ENCODE results near the gene SLC4A2.
A peak's percentile ranks its signal among the peaks of the same experiment; 100 is the strongest.

SLC4A2 gene

DNA sequence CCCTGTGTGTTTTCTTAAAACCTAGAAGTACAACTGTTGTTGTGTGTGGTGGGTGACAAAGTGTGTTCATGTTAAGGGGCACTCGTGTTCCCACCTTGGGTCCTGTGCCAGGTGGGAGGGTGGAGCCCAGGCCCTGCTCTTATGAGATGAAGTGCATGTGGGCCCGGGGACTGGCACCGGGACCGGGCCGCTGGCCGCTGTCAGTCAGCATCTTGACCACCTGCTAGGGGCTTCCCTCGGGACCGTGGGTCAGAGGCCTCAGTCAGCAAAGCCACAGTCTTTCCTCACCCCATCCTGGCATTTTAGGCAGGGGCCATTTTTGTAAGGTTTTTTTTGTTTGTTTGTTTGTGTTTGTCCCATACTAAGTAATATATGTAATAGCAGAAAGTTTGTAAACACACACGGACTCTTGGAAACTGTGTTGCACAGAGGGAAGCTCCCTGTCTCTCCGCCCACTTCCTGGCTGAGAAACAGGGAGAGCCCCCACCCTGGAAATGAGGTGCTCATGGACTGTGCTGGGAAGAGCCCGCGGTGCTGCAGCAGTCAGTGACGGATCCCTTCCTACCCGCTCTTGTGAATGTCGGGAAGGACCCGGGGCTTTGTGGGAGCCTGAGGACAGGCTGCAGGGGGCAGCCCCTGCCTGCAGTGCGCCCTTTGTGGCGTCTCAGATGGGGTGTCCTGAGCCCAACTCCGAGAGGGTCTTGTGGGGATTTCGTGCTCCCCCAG is 40.3 kb downstream of the SLC4A2 start:
- Histone ChIP-seq H3K4me3 (ENCODE audit: low read length) (no peak overlapping the region), H3K36me3 (ENCODE audit: control insufficient read depth, insufficient read depth, low read length) (no peaks in the 10 kb centered on the region), H3K27me3 (ENCODE audit: control insufficient read depth, insufficient read depth, low read length) (no peaks in the 10 kb centered on the region), H3K4me1 (ENCODE audit: control insufficient read depth, insufficient read depth, low read length) (peaks cover 3% of the 10 kb centered on the region), H3K9ac (ENCODE audit: low read length) (no peak overlapping the region), H3K9me3 (ENCODE audit: control insufficient read depth, low read length) (no peaks in the 10 kb centered on the region)

DNA sequence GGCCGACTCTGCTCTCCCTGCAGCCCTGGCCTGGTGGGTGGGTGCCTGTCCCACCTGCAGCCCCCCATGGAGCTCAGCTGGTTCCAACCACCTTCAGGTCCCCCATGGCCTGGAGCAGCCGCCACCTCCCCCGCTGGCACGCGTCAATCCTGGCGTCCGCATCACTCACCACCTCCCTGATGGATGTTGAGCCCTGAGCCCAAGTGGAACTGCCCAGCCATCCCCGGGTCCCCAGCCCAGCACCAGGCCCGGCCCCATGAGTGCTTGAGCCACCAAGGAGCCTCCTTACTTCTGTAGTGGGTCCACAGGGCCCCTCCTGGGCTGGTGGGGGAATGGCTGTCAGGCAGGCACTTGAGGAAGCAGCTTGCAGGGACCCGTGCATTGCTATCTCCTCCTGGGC is 41.5 kb downstream of the SLC4A2 start:
- Histone ChIP-seq H3K9me3 (ENCODE audit: control insufficient read depth, low read length) (no peaks in the 10 kb centered on the region), H3K4me3 (ENCODE audit: low read length) (no peak overlapping the region), H3K27me3 (ENCODE audit: control insufficient read depth, insufficient read depth, low read length) (no peaks in the 10 kb centered on the region), H3K4me1 (ENCODE audit: control insufficient read depth, insufficient read depth, low read length) (no peaks in the 10 kb centered on the region), H3K36me3 (ENCODE audit: control insufficient read depth, insufficient read depth, low read length) (no peaks in the 10 kb centered on the region), H3K9ac (ENCODE audit: low read length) (no peak overlapping the region)

DNA sequence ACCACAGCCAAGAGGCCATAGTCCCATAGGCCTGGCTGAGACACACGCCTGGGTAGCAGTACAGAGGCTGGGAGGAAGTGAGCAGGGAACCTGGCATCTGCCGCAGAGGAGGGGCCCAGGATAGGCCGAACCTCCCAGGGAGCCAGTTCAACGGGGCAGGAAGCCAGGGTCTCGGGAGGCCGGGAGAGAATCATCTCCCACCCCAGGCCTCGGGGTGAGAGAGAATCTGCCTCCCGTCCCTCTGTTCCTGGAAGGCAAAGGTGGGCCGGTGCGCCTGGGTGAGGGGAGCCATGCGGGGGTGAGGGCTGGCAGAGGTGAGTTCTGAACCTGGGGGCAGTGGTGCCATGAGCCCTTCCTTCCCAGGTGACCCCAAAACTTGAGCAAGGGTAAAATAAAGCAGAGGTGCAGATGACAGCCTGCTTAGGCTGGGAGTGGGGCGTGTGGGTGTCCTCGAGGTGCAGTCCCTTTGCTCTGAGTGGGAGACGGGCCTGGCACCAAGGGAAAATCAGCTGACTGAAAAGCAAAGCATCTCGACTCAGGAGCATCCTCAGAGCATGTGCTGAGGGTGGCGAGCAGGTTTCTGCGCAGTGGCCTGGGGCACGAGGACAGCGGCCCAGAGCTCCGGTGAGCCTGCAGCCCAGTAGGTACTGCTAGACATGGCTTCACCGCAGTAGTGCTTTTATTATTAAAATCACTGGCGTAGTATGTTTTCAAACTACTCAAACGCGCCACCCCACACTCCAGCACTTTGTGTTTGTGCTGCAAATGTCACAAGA is 42.4 kb downstream of the SLC4A2 start:
- Histone ChIP-seq H3K9ac (ENCODE audit: low read length) (no peak overlapping the region), H3K4me1 (ENCODE audit: control insufficient read depth, insufficient read depth, low read length) (no peaks in the 10 kb centered on the region), H3K27me3 (ENCODE audit: control insufficient read depth, insufficient read depth, low read length) (no peaks in the 10 kb centered on the region), H3K9me3 (ENCODE audit: control insufficient read depth, low read length) (no peaks in the 10 kb centered on the region), H3K4me3 (ENCODE audit: low read length) (no peak overlapping the region), H3K36me3 (ENCODE audit: control insufficient read depth, insufficient read depth, low read length) (no peaks in the 10 kb centered on the region)

DNA sequence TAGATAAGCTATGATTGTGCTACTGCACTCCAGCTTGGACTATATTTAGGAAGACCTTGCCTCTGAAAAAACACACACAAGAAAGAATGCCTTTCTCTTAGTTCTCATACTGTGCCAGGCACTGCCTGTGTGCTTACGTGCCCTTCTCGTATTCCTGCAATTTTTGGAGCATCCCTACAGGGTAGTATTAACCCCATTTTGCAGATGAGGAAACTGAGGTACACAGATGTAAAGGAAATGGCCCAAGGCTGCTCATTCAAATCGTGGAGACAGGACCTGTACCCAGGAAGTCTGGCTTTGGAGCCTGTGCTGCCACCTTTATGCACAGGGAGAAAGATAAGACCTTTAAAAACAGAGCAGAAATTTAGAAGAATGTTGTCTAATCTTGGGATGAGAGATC is 43.6 kb downstream of the SLC4A2 start:
- Histone ChIP-seq H3K27me3 (ENCODE audit: control insufficient read depth, insufficient read depth, low read length) (no peaks in the 10 kb centered on the region), H3K9me3 (ENCODE audit: control insufficient read depth, low read length) (no peaks in the 10 kb centered on the region), H3K36me3 (ENCODE audit: control insufficient read depth, insufficient read depth, low read length) (no peaks in the 10 kb centered on the region), H3K4me3 (ENCODE audit: low read length) (no peak overlapping the region), H3K4me1 (ENCODE audit: control insufficient read depth, insufficient read depth, low read length) (no peaks in the 10 kb centered on the region), H3K9ac (ENCODE audit: low read length) (no peak overlapping the region)

DNA sequence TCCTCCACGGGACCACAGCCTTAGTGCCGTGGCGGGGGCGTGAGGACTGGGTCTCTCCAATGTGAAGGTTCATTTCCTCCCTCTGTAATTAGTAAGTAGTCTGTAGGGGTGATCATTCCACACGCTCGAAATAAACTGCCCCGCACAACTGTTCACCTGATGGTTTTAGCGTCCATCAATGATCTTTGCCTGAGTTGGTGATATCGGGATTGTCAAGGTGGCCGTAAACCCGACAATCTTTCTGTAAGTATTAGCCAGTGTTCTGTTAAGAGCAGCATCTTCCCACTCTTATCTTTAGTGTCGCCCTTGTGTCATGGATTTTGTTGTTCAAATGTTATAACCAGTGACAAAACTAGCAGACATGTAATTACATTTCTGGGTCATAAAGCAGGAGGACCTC is 44.6 kb downstream of the SLC4A2 start:
- Histone ChIP-seq H3K9ac (ENCODE audit: low read length) (no peak overlapping the region), H3K27me3 (ENCODE audit: control insufficient read depth, insufficient read depth, low read length) (no peaks in the 10 kb centered on the region), H3K4me1 (ENCODE audit: control insufficient read depth, insufficient read depth, low read length) (no peaks in the 10 kb centered on the region), H3K4me3 (ENCODE audit: low read length) (no peak overlapping the region), H3K36me3 (ENCODE audit: control insufficient read depth, insufficient read depth, low read length) (no peaks in the 10 kb centered on the region), H3K9me3 (ENCODE audit: control insufficient read depth, low read length) (no peaks in the 10 kb centered on the region)

DNA sequence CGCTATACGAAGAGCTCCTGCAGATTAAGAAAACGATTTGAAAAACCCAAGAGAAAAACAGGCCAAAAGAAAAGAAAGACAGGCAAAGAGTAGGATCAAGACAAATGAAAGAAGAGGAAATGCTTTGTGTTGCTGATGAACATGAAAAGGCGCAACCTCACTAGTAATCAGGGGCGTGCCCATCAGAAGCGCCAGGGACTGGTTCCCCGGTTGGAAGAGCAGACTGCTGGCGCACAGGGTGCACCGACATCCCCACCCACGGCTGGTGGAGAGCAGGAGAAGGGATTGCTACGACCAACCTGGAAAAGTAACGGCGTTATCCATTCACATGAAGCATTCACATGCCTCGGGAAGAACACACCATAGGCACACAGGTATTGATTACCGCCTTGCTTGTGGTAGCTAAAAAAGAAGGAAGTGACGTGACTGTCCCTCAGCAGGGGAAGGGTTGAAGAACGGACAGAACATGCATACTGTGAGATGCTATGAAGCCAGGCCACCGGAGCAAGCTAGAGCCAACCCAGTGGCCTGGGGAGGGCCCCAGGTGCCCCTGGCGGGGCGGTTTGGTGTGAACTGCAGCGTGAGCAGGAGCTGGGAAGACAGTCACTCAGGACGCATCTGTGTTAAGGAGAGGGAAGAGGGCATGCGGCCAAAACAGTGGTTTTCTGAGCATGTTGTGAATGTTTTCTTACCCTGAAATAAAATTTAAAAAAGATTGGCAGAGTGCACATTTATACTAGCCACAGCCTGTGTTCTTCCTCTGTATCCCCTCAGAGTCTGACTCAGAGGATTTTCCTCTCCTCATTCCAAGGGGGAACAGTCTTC is 45.2 kb downstream of the SLC4A2 start:
- H3K9ac ChIP-seq (ENCODE audit: low read length) = no peak overlapping the region
- no peaks in the 10 kb centered on the region for H3K4me1 ChIP-seq (ENCODE audit: control insufficient read depth, insufficient read depth, low read length)
- no peak overlapping the region for H3K4me3 ChIP-seq (ENCODE audit: low read length)
- no peaks in the 10 kb centered on the region for H3K36me3 ChIP-seq (ENCODE audit: control insufficient read depth, insufficient read depth, low read length)
- H3K27me3 ChIP-seq (ENCODE audit: control insufficient read depth, insufficient read depth, low read length) = no peaks in the 10 kb centered on the region
- H3K9me3 ChIP-seq (ENCODE audit: control insufficient read depth, low read length) = no peaks in the 10 kb centered on the region

DNA sequence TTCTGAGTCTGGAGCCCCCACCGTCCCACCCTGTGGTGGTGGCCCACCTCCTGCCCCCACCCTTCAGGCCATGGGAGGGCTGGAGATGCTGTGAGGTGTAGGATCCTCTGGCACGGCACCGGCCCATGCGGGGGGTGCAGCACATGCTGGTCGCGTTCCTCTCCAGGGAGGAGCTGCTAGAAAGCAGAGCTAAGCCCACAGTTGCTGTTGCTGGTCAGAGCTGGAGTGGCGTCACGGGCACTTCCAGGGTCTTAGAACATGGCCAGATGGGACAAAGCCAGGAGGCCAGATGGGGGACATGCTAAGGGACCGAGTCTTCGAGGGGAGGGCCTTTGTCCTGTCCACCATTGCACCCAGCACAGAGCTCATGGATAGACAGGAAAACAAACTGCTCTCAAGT is 48.5 kb downstream of the SLC4A2 start:
- Histone ChIP-seq H3K36me3 (ENCODE audit: control insufficient read depth, insufficient read depth, low read length) (no peaks in the 10 kb centered on the region), H3K27me3 (ENCODE audit: control insufficient read depth, insufficient read depth, low read length) (no peaks in the 10 kb centered on the region), H3K9ac (ENCODE audit: low read length) (no peak overlapping the region), H3K4me3 (ENCODE audit: low read length) (no peak overlapping the region), H3K4me1 (ENCODE audit: control insufficient read depth, insufficient read depth, low read length) (peaks cover 18% of the 10 kb centered on the region), H3K9me3 (ENCODE audit: control insufficient read depth, low read length) (no peaks in the 10 kb centered on the region)

DNA sequence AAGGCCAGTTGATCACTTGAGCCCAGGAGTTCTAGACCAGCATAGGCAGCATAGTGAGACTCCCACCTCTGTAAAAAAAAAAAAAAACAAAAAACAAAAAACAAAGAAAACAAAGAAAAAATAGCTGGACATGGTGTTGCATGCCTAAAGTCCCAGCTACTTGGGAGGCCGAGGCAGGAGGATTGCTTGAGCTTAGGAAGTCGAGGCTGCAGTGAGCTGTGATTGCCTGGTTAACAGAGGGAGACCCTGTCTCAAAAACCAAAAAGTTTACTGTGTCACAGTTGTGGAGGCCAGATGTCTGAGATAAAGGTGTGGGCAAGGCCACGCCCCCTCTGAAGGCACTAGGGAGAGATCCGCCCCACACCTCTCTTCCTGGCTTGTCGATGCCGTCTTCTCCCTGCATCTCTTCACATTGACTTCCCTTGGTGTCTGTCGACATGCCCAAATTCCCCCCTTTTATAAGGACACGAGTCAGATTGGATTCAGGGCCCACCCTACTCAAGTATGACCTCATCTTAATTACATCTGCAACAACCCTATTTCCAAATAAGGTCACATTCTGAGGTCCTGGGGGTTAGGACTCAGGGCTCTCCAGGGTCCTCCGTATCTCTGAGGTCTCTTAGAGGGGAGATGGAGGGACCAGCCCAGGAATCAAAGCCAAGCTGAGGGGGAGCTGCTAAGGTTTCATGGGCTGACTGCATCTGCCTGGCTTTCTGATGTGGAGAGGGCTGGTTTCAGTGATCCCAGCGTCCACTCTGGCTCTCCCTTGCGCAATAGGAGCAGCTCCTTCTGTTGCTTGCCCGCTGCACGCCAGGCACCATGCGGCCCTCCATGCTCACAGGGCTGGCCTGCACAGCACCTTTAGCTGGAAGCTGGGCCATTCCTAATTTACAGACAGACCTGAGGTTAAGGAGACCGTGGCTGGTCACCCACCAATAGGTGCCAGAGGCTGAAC is 50.0 kb downstream of the SLC4A2 start:
- no peak overlapping the region for H3K4me3 ChIP-seq (ENCODE audit: low read length)
- no peaks in the 10 kb centered on the region for H3K27me3 ChIP-seq (ENCODE audit: control insufficient read depth, insufficient read depth, low read length)
- no peaks in the 10 kb centered on the region for H3K9me3 ChIP-seq (ENCODE audit: control insufficient read depth, low read length)
- H3K36me3 ChIP-seq (ENCODE audit: control insufficient read depth, insufficient read depth, low read length) = no peaks in the 10 kb centered on the region
- H3K4me1 ChIP-seq (ENCODE audit: control insufficient read depth, insufficient read depth, low read length) = peaks cover 30% of the 10 kb centered on the region
- H3K9ac ChIP-seq (ENCODE audit: low read length) = no peak overlapping the region

DNA sequence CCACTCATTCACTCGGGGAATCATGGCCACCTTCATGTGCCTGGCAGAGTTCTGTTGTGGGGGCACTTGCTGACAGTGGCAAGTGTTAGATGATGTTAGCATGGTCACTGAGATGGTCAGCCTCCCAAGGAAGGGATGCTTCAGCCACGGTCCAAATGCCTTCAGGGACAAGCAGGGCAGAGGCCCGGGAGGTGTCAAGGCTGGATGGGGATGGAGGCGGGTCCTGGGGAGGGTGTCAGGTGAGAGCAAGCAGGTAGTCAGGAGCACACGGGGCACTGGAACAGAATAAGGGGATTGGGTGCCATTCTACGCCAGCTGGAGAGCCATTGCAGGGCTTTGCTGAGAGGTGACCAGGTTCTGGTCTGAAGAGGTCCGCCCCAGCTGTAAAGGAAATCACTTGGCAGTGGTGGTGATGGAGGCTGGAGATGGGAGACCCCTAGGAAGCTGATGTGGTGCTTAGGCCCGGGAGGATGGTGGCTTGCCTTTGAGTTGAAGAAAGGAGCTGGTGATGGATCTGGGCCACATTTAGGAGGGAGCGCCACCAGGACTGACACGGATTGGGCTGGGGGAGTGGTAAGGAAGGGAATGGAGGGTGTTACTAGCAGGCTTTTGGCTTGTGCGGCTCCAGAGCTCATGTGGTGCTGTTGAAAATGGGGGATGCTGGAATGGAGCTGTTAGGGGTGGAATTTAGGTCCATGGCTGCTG is 51.0 kb downstream of the SLC4A2 start:
- H3K4me1 ChIP-seq (ENCODE audit: control insufficient read depth, insufficient read depth, low read length) = peaks cover 31% of the 10 kb centered on the region
- no peaks in the 10 kb centered on the region for H3K9me3 ChIP-seq (ENCODE audit: control insufficient read depth, low read length)
- no peaks in the 10 kb centered on the region for H3K36me3 ChIP-seq (ENCODE audit: control insufficient read depth, insufficient read depth, low read length)
- no peak overlapping the region for H3K9ac ChIP-seq (ENCODE audit: low read length)
- H3K27me3 ChIP-seq (ENCODE audit: control insufficient read depth, insufficient read depth, low read length) = no peaks in the 10 kb centered on the region
- no peak overlapping the region for H3K4me3 ChIP-seq (ENCODE audit: low read length)

DNA sequence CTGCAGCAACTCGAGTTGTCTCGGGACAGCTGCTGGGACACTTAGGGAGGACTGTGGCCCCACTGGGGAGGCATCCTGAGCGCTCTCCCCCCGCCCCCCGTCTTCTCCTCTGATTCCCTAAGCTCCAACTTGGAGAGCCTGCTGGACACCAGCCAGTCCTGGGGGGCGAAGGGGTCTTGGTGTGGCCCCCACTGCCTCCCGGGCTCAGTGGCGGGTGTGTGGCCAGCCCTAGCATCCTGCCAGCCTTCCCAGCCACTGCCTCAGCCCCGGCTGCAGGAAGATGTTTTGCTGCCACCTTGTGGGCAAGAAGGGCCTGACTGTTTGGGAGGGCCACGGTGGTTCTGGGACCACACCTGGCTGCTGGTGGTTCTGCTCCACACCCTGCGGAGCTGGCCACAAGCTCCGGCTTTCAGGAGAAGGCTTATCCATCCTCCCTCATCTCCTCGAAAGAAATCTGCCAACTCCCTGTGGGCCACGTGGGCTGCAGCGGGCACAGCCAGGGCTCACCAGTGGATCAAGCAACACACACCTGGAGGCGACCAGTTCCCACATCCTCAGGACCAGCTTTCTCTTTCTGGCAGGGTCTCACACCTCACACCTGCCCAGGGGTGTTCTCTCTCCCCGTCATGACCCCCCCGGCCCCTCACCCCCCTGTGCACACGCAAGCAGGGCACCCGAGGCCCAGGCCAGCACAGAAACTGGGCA is 51.7 kb downstream of the SLC4A2 start:
- H3K9ac ChIP-seq (ENCODE audit: low read length) = peak overlapping the region; percentile 34
- peaks cover 37% of the 10 kb centered on the region for H3K4me1 ChIP-seq (ENCODE audit: control insufficient read depth, insufficient read depth, low read length)
- no peak overlapping the region for H3K4me3 ChIP-seq (ENCODE audit: low read length)
- no peaks in the 10 kb centered on the region for H3K27me3 ChIP-seq (ENCODE audit: control insufficient read depth, insufficient read depth, low read length)
- H3K9me3 ChIP-seq (ENCODE audit: control insufficient read depth, low read length) = no peaks in the 10 kb centered on the region
- no peaks in the 10 kb centered on the region for H3K36me3 ChIP-seq (ENCODE audit: control insufficient read depth, insufficient read depth, low read length)
